ENCODE measurements around the gene CLEC16A.
A peak's percentile ranks its signal among the peaks of the same experiment; 100 is the strongest.
"Not testable (repeated sequence)": the region's sequence is repeated elsewhere in the genome, so short reads cannot be mapped to it uniquely, and the experiment has no call there.

Gene CLEC16A

GRCh38 chr16:10951026-10951425, 6.7 kb downstream of the CLEC16A start:
- in situ Hi-C loops (cut with HindIII; ENCODE audit: low pct_ligation_motif_present, low pct_unique_long_range_greater_than_20kb, low sequenced_read_pairs), result no loop called here
- DNase-seq, result no peak

GRCh38 chr16:10954903-10955302, 10.5 kb downstream of the CLEC16A start:
- in situ Hi-C loops (cut with HindIII; ENCODE audit: low pct_ligation_motif_present, low pct_unique_long_range_greater_than_20kb, low sequenced_read_pairs), result no loop called here
- DNase-seq, result no peak

- DNase-seq, result no peak
- in situ Hi-C loops (cut with HindIII; ENCODE audit: low pct_ligation_motif_present, low pct_unique_long_range_greater_than_20kb, low sequenced_read_pairs), result no loop called here
These were observed 13.6 kb downstream of the CLEC16A start for GRCh38 chr16:10957771-10958482.

- in situ Hi-C loops (cut with HindIII; ENCODE audit: low pct_ligation_motif_present, low pct_unique_long_range_greater_than_20kb, low sequenced_read_pairs), result no loop called here
- DNase-seq, result no peak
These were observed 14.8 kb downstream of the CLEC16A start for GRCh38 chr16:10959161-10959560.

GRCh38 chr16:10961231-10961630, 16.9 kb downstream of the CLEC16A start:
- in situ Hi-C loops (cut with HindIII; ENCODE audit: low pct_ligation_motif_present, low pct_unique_long_range_greater_than_20kb, low sequenced_read_pairs), result no loop called here
- peak; percentile 59 for DNase-seq

DNA sequence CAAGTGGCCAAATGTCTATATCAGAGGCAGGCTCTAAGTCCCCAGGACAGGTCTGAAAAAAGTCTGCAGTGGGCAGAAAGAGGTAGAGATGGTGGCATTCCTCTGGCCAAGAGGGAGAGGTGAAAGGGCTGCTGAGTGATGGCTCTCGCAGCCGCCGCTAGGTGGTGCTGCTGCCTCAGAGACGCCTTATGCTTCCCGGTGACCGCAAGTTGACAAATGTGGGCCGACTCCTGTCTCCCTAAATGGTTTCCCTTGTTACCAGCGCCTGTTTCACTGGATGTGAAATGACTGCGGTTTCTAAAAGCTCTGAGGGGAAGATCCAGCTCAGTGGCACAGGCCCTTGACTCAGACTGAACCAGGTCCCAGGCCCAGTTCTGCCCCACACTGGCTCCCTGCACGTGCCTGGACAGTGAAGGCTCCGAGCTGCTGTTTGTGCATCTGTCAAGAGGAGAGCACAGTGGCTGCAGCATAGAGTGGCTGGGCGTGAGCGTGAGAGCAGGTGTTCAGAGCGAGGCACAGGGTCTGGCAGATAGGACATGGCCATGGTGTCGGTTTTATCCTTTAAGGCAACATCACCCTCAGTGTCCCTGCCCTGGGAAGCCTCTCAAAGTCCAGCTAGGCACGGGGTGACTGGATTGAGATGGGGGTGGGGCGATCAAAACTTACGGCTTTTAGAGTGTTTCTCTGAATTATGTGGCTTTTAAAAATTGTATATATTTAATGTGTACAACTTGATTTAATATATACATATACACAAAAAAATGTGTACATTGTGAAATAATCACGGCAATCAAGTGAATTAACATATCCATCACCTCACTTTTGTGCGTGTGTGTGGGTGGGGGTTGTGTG, 19.9 kb downstream of the CLEC16A start:
- DNase-seq, result peak; percentile 72
- in situ Hi-C loops (cut with HindIII; ENCODE audit: low pct_ligation_motif_present, low pct_unique_long_range_greater_than_20kb, low sequenced_read_pairs), result no loop called here

DNA sequence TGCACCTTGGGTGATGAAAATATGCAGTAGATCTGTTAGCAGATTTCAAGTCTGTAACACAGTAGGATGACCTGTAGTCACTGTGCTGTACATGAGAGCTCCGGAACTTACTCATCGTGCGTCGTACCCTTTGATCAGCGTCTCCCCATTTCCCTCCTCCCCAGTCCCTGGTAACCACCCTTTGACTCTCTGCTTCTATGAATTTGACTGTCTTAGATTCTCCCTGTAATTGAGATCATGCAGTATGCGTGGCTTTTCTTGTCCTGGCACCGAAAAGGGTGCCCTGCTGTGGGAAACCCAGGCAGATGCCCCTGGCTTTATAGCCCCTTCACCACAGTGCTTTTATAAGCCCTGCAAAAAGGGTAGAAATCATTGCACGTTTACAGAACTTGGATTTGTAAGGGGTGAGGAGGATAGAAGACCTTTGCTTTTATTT, 20.5 kb downstream of the CLEC16A start:
- no peak for DNase-seq
- in situ Hi-C loops (cut with HindIII; ENCODE audit: low pct_ligation_motif_present, low pct_unique_long_range_greater_than_20kb, low sequenced_read_pairs), result no loop called here

DNA sequence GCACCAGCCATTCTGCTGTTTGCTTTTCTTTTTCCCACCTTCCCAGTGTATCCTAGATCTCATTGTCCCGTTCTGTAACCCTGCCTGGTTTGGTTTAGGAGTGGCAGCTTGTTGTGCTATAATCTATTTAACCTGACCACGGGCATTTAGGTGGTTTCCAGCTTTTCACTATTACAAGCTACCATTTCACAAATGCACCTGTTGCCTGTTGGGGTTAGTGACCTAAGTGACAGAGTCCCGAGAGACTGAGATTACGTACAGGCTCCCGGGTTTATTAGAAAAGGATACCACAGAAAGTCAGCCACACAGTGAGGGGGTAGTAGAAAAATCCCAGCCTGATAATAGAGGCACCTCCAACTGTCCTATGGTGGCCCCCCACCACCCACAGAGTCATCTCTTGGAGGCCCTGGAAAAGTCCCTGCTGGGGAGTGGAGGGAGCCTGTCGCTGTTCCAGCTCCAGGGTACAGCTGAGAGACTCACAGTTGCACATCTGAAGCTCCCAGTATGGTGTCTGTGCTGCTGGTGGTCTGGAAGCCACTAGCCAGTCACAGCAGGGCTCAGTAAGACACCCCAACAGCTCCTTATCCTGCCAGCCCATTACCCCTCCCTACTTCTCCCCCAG, 21.2 kb downstream of the CLEC16A start:
- no peak for DNase-seq
- in situ Hi-C loops (cut with HindIII; ENCODE audit: low pct_ligation_motif_present, low pct_unique_long_range_greater_than_20kb, low sequenced_read_pairs), result no loop called here

DNA sequence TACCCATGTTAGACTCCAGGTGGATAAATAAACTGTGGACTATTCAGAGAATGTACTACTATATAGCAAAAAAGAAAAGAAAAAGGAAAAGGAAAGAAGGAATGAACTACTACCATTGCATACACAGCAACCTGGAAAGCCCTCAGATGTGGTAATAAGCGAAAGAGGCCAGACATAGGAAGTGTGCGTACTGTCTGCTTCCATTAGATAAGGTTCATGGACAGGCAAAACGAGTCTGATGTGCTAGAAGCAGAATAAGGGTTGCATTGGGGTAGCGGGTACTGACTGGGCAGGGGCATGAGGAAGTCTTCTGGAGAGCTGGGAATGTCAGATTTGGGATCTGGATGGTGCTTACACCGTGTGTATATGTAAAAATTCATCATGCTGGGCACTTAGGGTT, 21.8 kb downstream of the CLEC16A start:
- no peak for DNase-seq
- in situ Hi-C loops (cut with HindIII; ENCODE audit: low pct_ligation_motif_present, low pct_unique_long_range_greater_than_20kb, low sequenced_read_pairs), result no loop called here

- DNase-seq; in situ Hi-C loops (cut with HindIII; ENCODE audit: low pct_ligation_motif_present, low pct_unique_long_range_greater_than_20kb, low sequenced_read_pairs): not testable (repeated sequence)
These were observed 22.2 kb downstream of the CLEC16A start for GRCh38 chr16:10966559-10966958.

- no peak for DNase-seq
- in situ Hi-C loops (cut with HindIII; ENCODE audit: low pct_ligation_motif_present, low pct_unique_long_range_greater_than_20kb, low sequenced_read_pairs), result no loop called here
These were observed 23.6 kb downstream of the CLEC16A start for GRCh38 chr16:10967986-10968385.

DNA sequence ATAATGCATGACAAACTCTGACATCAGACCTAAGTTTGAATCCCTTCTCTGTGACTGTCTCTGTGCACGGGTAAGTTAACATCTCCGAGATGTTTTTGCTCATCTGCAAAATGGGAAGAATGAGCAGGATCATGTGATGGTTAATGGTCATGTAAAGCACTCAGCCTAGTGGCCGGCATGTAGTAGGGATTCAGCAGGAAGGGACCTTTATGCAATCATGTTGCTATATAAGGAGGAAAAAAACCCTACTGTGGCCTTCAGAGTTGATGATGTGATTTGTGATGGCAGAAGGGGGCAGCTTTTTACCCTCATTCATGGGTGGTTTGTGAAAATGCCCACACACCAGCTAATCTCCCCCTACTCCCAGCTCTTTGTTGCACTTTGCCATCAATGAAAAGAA, 24.1 kb downstream of the CLEC16A start:
- in situ Hi-C loops (cut with HindIII; ENCODE audit: low pct_ligation_motif_present, low pct_unique_long_range_greater_than_20kb, low sequenced_read_pairs), result no loop called here
- DNase-seq, result no peak

GRCh38 chr16:10969615-10970014, 25.3 kb downstream of the CLEC16A start:
- in situ Hi-C loops (cut with HindIII; ENCODE audit: low pct_ligation_motif_present, low pct_unique_long_range_greater_than_20kb, low sequenced_read_pairs), result no loop called here
- DNase-seq, result no peak

DNA sequence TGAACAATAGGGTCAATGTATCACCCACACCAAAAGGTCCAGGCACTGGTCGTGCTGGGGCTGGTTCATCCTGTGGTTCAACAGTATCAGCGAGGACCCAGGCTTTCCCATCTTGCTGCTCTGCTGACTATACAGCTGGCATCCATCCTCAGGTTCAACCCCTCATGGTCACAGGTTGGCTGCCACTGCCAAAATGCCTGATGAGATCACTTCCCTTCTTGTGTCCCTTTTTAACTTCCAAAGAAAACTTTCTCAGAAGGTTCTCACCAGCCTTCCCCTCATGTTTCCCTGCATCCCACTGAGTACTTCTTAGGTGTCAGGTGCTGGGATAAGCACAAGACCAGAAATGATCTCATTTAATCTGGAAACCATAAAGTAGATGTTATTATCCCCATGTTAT, 25.7 kb downstream of the CLEC16A start:
- in situ Hi-C loops (cut with HindIII; ENCODE audit: low pct_ligation_motif_present, low pct_unique_long_range_greater_than_20kb, low sequenced_read_pairs), result no loop called here
- no peak for DNase-seq

GRCh38 chr16:10971560-10971961, 27.2 kb downstream of the CLEC16A start:
- peak; percentile 67 for DNase-seq
- in situ Hi-C loops (cut with HindIII; ENCODE audit: low pct_ligation_motif_present, low pct_unique_long_range_greater_than_20kb, low sequenced_read_pairs), result no loop called here

DNA sequence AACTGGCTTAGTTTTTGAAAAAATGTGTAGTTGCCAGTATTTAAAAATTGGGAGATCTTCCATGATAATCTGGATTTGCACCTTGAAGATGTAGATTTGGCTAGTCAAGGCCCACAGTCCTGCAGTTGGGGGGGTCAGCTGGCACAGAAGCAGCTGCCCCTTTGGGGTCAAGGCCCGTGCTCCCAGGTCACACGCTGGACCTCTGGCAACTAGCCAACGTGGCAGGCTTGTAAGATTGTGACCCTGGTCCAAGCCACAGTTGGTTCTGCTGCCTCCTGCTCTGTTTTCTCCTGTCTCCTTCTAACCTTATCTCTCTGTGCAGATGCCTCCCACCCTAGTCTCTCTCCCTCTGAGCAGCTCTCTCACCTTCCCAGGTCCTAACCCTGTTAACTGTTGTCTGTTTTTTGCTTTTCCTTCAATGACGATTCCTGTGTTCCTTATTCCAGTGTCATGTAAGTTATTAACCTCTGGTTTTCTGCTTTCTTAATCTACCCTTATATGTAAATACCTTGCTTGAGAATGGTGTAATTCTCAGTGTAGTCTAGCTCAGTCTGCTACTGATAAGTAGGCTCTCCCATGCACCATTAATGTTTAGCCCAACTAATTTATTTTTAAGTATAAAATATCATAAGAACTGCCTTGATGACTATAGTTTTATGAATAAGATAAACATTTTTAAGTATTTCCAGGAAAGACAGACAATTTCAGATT, 27.9 kb downstream of the CLEC16A start:
- in situ Hi-C loops (cut with HindIII; ENCODE audit: low pct_ligation_motif_present, low pct_unique_long_range_greater_than_20kb, low sequenced_read_pairs), result no loop called here

DNA sequence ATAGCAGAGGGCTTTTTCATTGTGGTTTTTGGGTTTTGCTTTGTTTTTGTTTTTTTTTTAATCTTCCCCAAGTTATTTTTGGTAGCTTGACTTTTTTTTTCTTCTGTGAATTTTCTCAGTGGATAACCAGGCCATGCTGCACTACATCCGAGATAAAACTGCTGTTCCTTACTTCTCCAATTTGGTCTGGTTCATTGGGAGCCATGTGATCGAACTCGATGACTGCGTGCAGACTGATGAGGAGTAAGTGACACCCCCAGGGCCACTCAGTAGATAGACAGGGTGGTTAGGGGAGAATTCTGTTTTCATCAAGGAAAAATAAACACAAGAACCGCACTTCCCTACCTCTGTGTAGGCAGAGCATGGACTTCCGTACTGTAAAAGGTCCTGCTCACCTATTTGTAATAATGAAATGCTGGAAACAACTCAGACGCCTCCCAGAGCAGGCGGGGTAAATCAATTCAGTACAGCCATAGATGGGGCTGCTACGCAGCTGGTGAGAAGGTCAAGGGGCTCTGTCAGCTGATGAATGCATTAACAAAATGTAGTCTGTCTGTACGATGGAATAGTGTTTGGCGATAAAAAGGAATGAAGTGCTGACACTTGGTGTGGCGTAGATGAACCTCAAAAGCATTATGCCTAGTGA, 28.6 kb downstream of the CLEC16A start:
- DNase-seq, result no peak
- in situ Hi-C loops (cut with HindIII; ENCODE audit: low pct_ligation_motif_present, low pct_unique_long_range_greater_than_20kb, low sequenced_read_pairs), result no loop called here

More for the DNA sequence above, 27.9 kb downstream of the CLEC16A start:
- no peak for DNase-seq

- in situ Hi-C loops (cut with HindIII; ENCODE audit: low pct_ligation_motif_present, low pct_unique_long_range_greater_than_20kb, low sequenced_read_pairs), result no loop called here
These were observed 32.3 kb downstream of the CLEC16A start for GRCh38 chr16:10976634-10977033.

More at GRCh38 chr16:10976634-10977033, 32.3 kb downstream of the CLEC16A start:
- no peak for DNase-seq

Data from ACHN (cell line).